A172 (cell line): ENCODE measurements around the gene BRINP2. TPM values are rescaled to one million over a fixed set of nuclear protein-coding genes. Genes with fewer than 3 reads are reported as not detected.

Source experiments
- DNase-seq: peaks from one replicate; pipeline ENCODE4 v3.0.0-alpha.2; 2015; ENCODE audit warnings: low spot score
- total RNA-seq: library from RNA; depleted of rRNA; stranded (reverse); fragments of >200 nt; shearing (Covaris generic); gene quantifications from 2 replicates; pipeline ENCODE4 v1.2.3, GENCODE V29; 2014

Gene BRINP2
- total RNA-seq, 1 experiment from 2014 or later, result not detected

DNA sequence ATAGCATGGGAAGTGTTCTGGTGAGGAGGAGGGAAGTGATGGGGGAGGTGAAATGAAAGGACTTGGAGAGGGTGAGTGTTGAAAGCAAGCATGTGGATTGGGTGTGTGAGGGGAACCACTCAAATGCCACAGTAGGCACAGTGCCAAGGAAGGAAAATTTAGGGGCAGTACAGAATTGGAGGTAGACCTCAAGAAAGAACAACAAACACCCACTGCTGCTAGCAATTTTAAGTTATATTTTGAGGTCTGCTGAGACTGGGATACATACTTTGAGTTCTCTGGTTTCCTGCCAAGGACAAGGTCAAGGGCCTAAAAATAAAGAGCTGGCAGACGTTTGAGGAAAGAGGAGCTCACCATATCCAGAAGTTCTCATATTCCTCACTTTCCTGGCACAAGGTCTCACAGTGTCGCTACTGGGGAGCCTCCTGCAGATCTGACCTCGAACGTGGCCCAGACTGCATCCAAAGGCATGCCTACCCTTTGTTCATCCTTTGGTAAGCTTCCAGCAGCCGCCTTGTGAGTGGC is 104.0 kb downstream of the BRINP2 start:
- no peak for DNase-seq

DNA sequence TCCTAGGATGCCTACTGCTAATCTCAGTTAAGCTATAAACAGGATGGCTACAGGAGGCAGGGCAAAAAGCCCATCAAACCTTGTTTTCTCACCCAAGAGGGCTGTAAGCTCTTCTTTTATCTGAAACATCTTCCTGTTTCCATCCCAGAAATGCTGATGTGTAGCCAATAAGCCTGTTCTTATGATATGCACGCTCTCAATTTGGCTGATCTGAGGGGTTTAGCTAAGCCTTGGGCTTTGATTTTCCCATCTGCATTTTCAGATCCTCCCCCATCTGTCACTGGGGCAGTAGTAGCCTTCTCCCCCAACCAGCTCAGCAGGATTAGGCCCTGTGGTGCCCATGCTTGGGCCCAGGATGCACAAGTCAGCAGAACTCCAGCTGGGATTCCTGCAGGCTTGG is 105.0 kb downstream of the BRINP2 start:
- DNase-seq, result no peak

DNA sequence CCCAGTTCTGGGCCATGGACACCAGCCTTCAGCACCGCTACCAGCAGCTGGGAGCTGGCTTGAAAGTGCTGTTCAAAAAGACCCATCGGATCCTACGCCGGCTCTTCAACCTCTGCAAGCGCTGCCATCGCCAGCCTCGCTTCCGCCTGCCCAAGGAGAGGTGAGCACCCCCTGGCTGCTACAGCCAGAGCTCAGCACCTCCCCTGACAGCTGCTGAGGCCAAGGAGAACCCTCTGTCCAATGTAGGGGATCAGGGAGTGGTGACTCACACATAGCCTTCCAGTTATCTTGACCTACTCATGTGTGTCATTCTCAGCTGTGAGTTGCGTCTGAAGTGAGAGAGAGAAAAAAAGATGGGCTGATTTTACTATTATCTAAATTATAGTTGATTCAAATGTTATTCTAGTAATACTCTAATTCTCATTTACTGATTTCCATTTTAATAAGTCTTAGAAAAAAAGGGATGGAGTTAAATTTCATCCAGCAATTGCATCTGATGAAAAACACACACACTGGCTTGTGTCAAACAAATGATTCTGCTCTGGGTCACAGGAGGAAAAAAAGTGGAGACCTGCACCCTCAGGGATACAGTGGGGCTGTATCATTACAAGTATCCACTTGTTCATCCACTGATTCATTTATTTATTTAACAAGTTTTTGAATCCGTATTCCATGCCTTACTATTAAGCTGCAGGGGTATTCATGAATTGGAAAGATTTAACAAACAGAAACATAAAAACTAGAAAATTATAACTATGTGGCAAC is 108.0 kb downstream of the BRINP2 start:
- no peak for DNase-seq

DNA sequence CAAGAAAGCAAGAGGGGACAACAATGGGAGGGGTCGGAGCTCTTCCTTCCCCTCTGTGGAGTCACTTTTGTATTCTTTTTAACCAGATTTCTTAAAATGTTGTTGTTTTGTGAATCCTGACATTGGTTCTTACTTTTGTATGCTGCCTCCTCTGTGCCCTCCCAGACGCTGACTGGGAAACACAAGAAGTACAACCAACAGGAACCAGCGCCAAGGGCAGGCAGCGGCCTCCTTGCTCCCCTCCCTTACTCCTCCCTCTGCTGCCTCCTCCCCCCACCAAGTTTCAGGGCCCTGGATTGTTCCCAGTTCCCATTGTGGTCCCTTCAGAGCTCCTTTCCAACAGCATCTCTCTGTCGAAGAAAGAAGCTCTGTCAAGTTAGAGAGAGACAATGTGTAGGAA is 111.1 kb downstream of the BRINP2 start:
- no peak for DNase-seq

DNA sequence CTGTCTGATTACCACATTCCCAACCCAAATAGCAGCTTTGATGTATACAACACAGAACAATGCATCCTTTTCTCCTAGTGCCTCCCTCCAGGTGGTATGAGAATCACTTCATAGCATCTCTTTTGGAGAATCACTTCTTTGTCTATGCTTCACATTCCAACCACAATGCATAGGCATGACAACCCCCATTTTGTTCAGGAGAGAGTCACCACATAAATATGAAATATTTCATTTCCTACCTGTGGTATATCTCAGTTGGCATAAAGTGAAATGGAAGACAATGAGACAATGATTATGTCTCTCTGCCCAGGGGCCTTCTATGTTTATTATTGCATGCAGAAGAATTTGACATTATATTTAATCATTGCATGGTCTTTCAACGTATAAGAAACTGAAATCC is 112.2 kb downstream of the BRINP2 start:
- no peak for DNase-seq

DNA sequence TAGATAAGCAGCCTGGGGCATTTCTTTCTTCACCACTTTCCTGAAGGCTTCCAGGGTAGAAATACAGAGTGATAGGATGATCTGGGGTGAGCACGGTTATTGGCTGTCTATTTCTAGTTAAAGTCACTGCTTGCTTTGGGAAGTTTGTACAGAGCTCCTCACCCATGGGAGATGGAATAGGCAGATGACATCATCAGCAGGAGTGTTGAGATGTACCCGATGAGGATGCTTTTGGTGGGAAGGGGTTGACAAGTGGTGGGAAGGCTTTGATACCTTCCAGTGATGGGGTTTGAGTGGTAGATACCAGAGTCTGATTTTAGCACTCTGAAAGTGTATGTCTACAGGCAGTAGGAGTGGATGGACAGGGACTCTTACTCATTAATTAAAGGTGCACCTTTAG is 112.6 kb downstream of the BRINP2 start:
- DNase-seq, result no peak

DNA sequence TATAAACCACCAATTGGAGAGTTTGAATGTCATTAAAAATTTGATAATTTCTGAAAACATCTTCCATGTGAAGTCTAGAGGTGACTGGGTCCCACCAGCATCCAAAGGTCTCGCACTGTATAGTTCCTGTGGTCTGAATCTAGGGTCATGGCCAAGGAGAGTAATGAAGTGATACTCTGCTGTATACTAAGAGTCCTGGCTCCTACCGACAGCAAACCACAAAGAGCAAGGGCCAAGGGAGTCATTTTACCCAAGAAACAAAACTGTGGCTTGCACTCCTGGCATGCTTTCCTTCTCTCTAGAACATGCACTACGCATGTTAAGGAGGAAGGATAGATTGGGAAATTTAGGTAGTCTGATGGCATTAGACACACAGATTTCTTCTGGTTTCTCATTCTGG is 115.6 kb downstream of the BRINP2 start:
- no peak for DNase-seq

DNA sequence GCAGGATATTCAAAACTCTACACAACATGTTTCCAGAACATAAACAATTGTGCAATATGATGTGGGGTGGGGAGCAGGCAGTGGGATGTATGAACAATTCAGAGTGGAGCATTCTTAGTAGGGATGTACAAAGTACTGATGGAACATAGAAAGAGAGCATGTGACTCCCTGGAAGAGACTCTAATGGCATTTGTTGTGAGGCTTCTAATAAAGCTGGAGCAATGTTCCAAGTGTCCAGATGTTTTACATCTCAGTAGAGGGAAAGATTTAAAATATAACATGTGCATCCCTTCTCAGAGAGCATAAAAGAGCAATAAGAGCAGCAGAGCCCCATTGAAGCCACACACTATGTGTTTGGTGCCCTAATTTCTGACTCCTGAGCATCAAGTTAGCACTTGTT is 116.5 kb downstream of the BRINP2 start:
- no peak for DNase-seq

DNA sequence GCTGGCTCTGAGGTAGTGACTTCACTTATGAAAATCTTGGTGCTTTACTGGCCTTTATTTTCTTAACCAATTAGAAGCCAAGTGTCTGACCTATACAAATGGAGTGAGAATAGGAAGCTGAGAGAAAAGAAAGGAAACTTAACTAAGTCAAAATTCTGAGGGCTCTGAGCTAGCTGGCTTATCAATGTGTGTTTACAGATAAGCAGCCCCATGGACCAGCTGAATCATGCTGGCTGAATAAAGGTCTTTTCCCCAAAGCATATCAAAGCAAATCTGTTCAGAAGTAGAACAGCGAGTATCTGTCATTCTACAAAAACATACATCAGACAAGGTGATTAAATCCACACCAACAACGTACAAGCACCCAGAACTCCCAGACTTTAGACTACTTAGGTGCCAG is 117.2 kb downstream of the BRINP2 start:
- no peak for DNase-seq

DNA sequence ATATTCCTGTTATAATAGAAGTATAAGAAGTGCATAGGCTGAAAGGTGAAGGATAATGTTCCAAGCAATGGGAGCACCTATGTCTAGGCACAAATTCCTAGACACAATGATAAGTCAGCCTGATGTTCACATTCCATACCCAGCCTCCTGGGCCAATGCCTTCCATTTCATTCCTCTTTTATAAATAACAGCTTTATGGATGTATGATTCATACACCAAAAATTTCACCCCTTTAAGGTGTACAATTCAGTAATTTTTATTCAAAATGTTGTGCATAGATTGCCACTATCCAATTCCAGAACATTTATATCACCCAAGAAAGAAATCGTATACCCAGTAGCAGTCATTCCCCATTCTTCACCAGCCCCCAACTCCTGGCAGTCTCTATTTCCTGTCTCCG is 118.8 kb downstream of the BRINP2 start:
- no peak for DNase-seq

DNA sequence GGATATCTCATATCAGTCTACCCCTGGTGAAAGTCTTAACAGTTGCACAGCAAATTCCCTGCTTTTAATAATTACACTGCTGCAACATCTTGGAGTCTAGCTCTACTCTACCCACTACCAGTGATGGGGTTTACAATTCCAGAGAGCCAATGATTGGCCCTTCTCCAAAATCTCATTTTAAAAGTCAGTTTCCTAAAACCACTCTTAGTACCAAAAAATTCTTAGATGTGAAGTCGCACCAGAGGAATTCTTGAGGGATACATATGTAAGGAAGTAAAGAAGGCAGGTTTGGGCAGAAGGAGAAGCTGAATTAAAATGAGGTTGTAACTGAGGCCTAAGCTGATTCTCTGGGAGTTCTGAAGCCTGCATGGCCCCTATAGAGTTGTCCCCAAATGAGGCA is 129.7 kb downstream of the BRINP2 start:
- no peak for DNase-seq

DNA sequence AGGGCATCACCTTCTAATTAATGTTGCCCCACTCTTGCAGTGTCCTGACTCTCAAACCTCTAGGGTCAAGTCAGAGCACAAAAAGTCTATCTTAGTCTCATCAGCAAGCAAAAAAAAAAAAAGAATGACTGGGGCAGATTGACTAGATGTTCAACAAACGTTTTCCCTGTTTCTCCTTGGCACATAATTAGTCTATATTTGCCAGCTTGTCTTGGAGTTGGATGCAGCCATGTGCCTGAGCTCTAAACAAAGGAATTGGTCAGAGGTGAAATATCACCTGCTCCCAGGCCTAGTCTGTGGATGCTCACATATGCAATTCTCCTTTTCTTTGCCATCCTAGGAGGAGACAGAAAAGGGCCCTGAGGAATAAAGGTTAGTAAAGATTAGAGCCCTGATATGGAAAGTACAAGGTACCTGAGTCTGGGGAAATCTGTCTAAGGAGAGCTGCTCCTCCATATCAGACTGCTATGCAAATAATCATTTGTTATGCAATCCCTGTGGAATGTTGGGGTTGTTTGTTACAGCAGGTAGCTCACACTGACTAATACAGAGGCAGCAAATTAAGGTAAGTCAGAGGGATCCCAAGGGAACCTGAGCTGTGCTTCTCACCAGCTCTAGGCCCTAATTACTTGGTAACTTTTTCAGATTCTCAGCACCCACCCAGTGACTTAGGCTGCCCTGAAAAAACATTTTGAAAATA is 130.8 kb downstream of the BRINP2 start:
- no peak for DNase-seq

DNA sequence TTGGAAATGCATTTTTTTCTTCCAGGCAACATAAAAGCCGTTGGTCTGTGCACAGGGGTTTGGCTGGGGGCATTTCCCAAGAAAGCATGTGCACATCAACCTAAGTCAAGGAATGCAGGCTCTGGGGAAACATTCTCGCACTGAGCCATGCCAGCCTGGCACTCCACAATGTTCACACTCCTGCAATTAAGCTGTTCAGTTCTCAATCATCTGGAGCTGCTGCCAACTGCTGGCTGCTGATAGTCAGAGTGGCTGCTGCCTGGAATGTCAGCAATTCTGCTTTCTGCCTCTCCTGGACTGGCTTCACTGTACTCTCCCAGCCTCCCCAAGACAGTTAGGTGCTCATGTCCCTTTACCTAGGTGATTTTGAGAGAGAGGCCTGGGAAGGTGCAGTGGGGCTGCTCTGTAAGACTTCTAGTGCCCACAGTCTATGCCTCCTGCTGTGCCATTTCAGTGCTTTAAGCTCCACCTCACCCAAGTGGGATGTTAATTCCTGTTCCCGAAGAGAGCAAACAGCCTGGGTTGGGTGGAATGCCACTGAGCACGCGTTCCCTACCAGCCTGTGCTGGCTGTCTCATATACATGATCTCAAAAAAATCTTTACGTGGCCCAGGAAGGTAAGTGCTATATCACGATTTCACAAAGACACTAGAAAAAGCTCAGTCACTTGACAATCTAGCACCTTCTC is 131.7 kb downstream of the BRINP2 start:
- DNase-seq, result no peak

DNA sequence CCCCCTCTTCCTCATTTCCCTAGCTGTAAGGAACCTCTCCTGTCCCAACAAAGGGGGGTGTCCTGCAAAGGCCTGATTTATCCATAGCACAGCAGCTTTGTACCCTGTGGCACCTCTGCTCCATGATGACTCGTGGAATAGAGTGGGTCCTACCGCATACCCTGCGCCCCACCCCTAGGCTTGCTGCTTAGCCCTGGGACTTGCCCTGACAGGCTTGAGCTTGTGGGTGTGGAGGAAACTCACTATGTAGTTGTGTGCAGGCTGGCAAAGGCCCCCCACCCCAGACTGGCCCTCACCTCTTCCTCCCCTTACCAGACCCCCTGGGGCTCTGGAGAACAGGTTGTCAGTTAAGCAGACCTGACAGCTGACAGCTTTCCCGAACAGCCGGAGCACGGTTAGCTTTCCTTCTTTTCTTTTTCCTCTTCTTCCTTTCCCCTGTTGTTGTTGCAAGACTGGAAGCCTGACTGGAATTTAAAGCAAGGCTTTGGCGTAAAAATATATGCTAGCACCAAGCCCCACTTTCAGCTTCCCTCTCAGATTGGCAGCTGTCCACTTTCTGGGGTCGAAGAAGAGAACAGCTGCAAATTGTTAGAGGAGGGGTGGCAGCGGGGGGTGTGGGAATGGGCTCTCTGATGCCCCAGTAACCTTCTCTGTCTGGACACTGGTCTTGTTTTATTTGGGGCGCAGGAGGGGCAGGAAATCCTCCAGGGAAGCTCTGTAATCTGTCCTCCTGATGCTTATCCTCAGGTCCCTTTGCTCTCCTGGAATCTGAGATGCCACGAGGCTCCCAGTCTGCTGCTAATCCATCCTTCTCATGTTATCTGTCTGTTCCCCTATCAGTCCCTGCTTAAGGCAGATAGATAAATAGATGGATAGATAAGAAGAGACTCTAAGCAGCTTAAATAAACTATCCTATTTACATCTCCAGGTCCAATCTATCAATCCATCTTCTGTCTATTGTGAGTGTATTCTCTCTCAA is 134.6 kb downstream of the BRINP2 start:
- no peak for DNase-seq

DNA sequence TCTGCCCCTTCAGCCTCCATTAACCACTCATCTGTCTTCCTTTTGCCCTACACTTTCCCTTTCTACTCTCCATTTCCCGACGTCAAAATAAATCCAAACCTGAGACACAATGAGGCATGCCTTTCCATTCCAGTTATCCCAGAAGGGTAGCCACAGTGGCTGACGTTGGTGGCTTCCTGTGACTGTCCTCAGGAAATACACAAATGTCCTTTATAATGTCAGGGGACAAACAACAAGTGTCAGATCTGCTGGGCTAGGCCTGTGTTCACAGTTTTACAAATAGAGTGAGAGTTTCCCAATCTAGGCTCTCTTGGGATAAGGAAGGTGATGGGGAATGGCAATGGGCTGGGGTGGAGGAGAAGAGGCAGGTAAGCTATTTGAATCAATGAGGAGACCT is 135.3 kb downstream of the BRINP2 start:
- no peak for DNase-seq

DNA sequence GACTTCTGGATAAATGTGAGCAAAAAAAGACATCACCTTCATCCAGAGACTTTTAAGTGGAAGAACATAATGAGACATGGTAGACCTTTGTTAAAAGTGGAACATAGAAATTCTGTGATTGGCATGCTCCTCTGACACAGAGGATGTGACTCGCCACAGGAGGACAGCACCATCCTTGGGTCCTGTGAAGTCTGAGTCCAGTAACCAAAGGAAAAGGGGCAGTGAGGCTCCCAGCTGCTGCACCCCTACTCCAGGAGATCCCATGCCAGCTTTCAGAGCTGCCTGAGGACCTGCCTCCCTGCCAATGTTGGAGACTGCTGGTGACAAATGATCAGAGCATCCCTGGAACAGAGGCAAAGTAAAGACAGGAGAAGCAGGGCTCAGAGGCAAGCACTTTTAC is 136.2 kb downstream of the BRINP2 start:
- no peak for DNase-seq

DNA sequence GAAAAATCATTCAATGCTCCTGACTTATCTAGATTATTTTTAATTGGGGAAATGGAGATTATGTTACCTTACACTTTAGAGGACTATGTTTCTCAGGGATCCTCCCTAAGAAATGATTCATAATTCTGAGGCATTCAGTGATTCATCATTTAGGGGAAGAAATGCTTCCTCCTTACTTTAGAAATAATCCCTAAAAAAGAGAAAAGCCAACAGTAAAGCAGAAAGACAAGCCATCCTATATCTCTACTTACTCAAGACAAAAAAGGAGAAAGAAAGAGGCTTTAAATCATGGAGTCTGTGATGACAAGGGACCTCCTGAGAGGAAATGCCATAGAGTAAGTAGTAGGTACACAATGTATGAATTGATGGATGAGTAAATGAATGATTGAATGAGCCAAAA is 137.0 kb downstream of the BRINP2 start:
- DNase-seq, result no peak

DNA sequence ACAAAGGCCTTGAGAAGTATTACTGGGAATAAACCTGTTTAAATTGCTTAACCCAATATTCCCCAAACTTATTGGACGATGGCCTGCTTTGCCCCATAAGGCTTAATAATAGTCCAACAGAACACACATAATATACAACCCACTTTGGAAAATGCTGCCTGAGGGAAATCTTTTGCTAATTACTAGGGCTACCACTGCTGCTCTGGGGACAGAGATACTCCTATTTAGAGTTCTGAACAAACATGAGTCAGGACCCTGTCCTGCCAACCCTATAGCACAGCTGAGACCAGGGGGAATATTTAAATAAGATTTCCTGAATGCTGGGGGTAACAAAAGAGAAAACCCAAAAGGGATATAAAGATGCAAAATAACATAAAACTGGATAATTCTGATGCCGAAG is 139.1 kb downstream of the BRINP2 start:
- no peak for DNase-seq

DNA sequence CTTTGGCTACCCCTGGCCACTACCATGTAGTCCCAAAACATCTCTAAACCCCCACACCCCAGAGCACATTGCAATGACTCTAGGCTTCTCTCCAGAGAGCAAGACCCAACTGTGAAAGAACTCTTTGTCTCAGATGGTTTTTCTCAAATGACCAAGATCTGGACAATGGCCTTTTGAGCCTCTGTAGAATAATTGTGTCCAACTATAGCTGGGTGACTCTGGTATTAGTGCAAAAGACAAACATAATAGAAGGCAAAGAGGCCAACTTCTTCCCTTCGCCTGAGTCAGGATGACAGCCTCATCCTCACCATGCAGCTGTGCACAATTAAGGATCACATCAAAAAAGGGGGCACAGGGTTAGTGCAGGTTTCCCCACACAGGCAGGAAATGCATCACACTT is 139.6 kb downstream of the BRINP2 start:
- DNase-seq, result no peak

DNA sequence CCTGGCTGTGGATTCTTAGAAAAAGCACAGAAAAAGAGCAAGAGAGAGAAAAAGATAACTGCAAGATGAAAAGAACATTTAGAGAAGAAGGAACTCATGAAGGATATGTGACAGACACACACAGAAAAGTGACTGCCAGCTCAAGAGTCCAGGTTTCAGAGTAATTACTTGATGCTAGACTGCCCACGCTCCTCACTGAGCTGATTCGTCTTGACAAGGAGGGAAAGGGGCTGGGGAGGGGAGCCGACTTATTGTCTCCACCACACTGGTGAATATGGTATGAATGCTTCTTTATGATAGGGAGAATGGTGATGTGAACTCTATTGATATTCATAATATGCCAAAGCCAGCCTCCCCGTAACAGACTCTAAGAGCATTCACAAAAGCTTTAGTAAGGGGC is 140.4 kb downstream of the BRINP2 start:
- DNase-seq, result no peak

DNA sequence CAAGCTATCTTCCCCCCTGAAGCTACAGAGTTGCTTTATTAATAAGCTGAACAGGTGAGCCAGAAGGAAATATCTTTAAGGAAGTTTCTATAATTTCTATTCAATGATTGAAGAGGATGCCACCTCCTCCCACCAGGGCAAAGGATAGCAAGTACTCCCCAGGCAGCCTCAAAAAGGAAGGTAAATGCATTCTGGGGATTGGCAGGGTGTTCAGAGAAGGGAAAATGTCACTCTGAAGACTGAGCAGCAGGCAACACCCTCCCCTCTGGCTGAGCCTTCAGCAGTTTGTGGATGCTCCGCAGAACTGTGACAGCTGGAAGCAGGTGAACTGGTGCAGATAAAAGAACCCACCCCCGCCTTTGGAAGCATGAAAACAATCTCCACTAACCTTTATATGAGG is 140.8 kb downstream of the BRINP2 start:
- no peak for DNase-seq

DNA sequence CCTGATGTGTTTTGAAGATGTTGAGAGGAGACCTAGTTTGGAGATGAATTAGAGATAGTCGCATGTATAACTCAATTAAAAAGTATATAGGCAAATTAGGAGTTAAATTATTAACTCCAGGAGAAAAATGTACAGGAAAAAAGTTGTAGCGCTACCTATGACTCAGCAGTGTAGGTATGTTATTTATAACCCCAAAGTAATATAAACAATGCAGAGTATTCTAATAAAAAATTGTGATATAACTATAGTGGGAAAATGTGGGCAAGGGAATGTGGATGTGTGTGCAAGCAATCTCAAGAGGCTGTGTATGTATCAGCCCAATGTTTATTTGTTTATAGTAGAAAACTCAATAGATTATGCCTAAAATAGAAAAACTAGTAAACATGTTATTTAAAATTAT is 144.5 kb downstream of the BRINP2 start:
- no peak for DNase-seq
